Measurements from ENCODE around the gene TMED6. TPM values are rescaled to one million over a fixed set of nuclear protein-coding genes. Genes with fewer than 3 reads are reported as not detected.

Gene TMED6
- polyA plus RNA-seq, 3 donors, result 0.29 TPM; not detected in 2

- Histone ChIP-seq H2AFZ (ENCODE audit: insufficient read depth, low read depth, low read length, poor library complexity, severe bottlenecking) (peak overlapping the region; percentile 89), H3K4me2 (replicated peaks; ENCODE audit: extremely low read depth, low read length, poor library complexity, severe bottlenecking) (peak overlapping the region; percentile 93), H3K36me3 (replicated peaks in 1 of 2; ENCODE audit: control insufficient read depth in 1 of 2, insufficient read depth in 2 of 2, low read length in 2 of 2) (peaks cover 25 to 48% of the 10 kb centered on the region in 2 donors), H3K4me3 (replicated peaks in 1 of 3; ENCODE audit: low read depth in 2 of 3, low read length in 3 of 3) (peak overlapping the region; percentile 80 to 93 (median 88)), H3K79me2 (ENCODE audit: insufficient read depth, low read length) (peaks cover 42% of the 10 kb centered on the region), H3K9me3 (replicated peaks in 1 of 2; ENCODE audit: control insufficient read depth in 1 of 2, insufficient read depth in 1 of 2, low read length in 2 of 2) (no peaks in the 10 kb centered on the region), H4K20me1 (ENCODE audit: insufficient read depth, low read length) (no peaks in the 10 kb centered on the region), H3K27ac (ENCODE audit: low read depth in 1 of 2, low read length in 2 of 2) (peak overlapping the region; percentile 78 to 87), H3K4me1 (ENCODE audit: control insufficient read depth in 1 of 2, insufficient read depth in 2 of 2, low read length in 2 of 2) (peaks cover 20 to 34% of the 10 kb centered on the region in 2 donors), H3K27me3 (ENCODE audit: control insufficient read depth in 2 of 2, insufficient read depth in 2 of 2, low read length in 2 of 2) (no peaks in the 10 kb centered on the region), H3K9ac (ENCODE audit: insufficient read depth, low read length, poor library complexity, severe bottlenecking) (peak overlapping the region; percentile 84)
- TF ChIP-seq, protein P1, sequence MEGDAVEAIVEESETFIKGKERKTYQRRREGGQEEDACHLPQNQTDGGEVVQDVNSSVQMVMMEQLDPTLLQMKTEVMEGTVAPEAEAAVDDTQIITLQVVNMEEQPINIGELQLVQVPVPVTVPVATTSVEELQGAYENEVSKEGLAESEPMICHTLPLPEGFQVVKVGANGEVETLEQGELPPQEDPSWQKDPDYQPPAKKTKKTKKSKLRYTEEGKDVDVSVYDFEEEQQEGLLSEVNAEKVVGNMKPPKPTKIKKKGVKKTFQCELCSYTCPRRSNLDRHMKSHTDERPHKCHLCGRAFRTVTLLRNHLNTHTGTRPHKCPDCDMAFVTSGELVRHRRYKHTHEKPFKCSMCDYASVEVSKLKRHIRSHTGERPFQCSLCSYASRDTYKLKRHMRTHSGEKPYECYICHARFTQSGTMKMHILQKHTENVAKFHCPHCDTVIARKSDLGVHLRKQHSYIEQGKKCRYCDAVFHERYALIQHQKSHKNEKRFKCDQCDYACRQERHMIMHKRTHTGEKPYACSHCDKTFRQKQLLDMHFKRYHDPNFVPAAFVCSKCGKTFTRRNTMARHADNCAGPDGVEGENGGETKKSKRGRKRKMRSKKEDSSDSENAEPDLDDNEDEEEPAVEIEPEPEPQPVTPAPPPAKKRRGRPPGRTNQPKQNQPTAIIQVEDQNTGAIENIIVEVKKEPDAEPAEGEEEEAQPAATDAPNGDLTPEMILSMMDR (IDR thresholded peaks at IDR 0.05), result no peak
- H3K27ac Mint-ChIP-seq, result peak overlapping the region; percentile 93 to 99 (median 96)
- no peak for DNase-seq
- peaks cover 38 to 43% of the 10 kb centered on the region in 2 donors for H3K36me3 Mint-ChIP-seq
- no peaks in the 10 kb centered on the region for H3K9me3 Mint-ChIP-seq
- WGBS (ENCODE audit: insufficient coverage), result 15% methylated on average over 11 of the region's 16 CpGs
- H3K4me3 Mint-ChIP-seq, result peak overlapping the region; percentile 99 to 100
- intact Hi-C loops (cut with micrococcal nuclease), result no loop called here
- peaks cover 27% of the 10 kb centered on the region for H3K4me1 Mint-ChIP-seq
- peaks cover 0 to 3% (median 0%) of the 10 kb centered on the region in 3 donors for H3K27me3 Mint-ChIP-seq (ENCODE audit: low read depth in 3 of 3)
Observed at GRCh38 chr16:69340095-69340644, 11.4 kb downstream of the TMED6 start.

DNA sequence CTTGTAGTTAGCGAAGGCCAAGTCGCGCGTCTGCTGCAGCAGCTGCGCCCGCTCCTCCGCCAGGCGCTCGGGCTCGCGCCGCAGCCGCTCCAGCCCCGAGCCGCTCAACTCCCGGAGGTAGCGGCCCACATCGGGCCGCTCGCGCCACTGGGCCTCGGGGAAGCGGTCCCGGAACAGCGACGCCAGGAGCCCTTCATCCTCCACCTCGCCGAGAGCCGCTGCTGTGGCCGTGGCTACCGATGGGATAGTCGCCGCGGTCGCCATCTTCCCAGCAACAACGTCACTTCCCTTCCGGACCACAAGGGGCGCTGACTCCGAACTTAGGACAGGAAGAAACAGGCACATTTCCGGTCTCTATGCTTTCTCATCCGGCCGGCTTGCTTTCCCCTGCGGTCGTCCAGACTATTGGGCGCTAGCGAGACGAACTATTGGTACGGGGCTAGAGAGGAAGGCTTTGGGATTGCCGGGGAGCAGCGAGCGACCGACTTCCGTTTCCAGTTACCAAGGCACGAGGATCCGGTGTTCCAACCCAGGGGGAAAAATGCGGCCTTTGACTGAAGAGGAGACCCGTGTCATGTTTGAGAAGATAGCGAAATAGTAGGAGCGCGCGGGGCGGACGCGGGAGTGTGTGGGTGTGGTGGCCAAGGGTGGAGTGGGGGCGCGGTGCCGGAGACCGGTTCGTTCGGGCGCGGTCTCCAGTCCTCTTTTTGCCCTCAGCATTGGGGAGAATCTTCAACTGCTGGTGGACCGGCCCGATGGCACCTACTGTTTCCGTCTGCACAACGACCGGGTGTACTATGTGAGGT, 12.1 kb downstream of the TMED6 start, which contains the start of the genes COG8 and NIP7:
COG8 (minus strand) TSS at position 276 of the 806 bp plus-strand sequence; CDS start at position 264, 12 bp downstream.
NIP7 (plus strand) TSS at position 484 of the 806 bp plus-strand sequence; CDS start at position 542, 58 bp downstream.
- Histone ChIP-seq H3K79me2 (ENCODE audit: insufficient read depth, low read length) (peaks cover 42% of the 10 kb centered on the region), H3K4me3 (replicated peaks in 1 of 3; ENCODE audit: low read depth in 2 of 3, low read length in 3 of 3) (peak within 1 kb of the TSS; percentile 80 to 93 (median 88))

More for the DNA sequence above, 12.1 kb downstream of the TMED6 start, which contains the start of the genes COG8 and NIP7:
- Histone ChIP-seq H2AFZ (ENCODE audit: insufficient read depth, low read depth, low read length, poor library complexity, severe bottlenecking) (peak within 1 kb of the TSS; percentile 89), H4K20me1 (ENCODE audit: insufficient read depth, low read length) (no peaks in the 10 kb centered on the region), H3K27me3 (ENCODE audit: control insufficient read depth in 2 of 2, insufficient read depth in 2 of 2, low read length in 2 of 2) (no peaks in the 10 kb centered on the region), H3K36me3 (replicated peaks in 1 of 2; ENCODE audit: control insufficient read depth in 1 of 2, insufficient read depth in 2 of 2, low read length in 2 of 2) (peaks cover 32 to 55% of the 10 kb centered on the region in 2 donors), H3K4me2 (replicated peaks; ENCODE audit: extremely low read depth, low read length, poor library complexity, severe bottlenecking) (peak within 1 kb of the TSS; percentile 93), H3K9ac (ENCODE audit: insufficient read depth, low read length, poor library complexity, severe bottlenecking) (peak within 1 kb of the TSS; percentile 84), H3K27ac (ENCODE audit: low read depth in 1 of 2, low read length in 2 of 2) (peak within 1 kb of the TSS; percentile 78 to 87), H3K4me1 (ENCODE audit: control insufficient read depth in 1 of 2, insufficient read depth in 2 of 2, low read length in 2 of 2) (peaks cover 20 to 33% of the 10 kb centered on the region in 2 donors), H3K9me3 (replicated peaks in 1 of 2; ENCODE audit: control insufficient read depth in 1 of 2, insufficient read depth in 1 of 2, low read length in 2 of 2) (no peaks in the 10 kb centered on the region)
- TF ChIP-seq, protein P1 (IDR thresholded peaks at IDR 0.05), result peak; percentile 88
- WGBS (ENCODE audit: insufficient coverage), result under 1% methylated on average over 72 of the region's 77 CpGs
- Mint-ChIP-seq H3K36me3 (peaks cover 44 to 49% of the 10 kb centered on the region in 2 donors), H3K27ac (peak within 1 kb of the TSS; percentile 93 to 99 (median 96)), H3K4me3 (peak within 1 kb of the TSS; percentile 99 to 100), H3K4me1 (peaks cover 25% of the 10 kb centered on the region), H3K27me3 (ENCODE audit: low read depth in 3 of 3) (peaks cover 0 to 3% (median 0%) of the 10 kb centered on the region in 3 donors), H3K9me3 (no peaks in the 10 kb centered on the region)
- DNase-seq, result peak; percentile 93 to 96 (median 94)
- intact Hi-C loops (cut with micrococcal nuclease), result loop anchor here (5.0 kb wide), 2 partner anchors 43 to 48 kb away; partner anchors contain the start of gene TERF2 (in 1 of the 2)
